AG08395 (cell line): Measurements from ENCODE around the gene RAPGEF1.
A peak's percentile ranks its signal among the peaks of the same experiment; 100 is the strongest.

Experiments used
- DNase-seq: peaks from one replicate; pipeline ENCODE4 v3.0.0; 2012; ENCODE audit warnings: mixed read lengths, low spot score

RAPGEF1 gene

DNA sequence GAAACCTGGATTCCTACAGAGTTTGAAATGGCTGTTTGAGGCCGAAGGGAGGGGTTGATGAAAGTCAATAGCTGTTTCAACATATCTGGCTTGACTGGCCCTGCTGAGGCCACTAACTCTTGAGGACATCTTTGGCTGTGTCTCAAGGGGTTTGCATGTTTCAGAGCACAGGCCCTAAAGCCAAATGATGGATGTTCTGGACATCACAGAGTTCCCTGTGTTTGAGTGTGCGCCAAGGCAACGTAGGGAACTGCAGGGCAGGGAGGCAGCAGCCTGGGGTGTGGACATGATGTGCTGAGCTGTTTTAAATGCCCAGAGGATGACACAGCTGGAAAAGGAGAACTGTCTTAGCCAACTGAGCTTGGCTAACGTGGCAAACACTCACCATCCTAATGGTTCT, 89.6 kb downstream of the RAPGEF1 start:
- peak; percentile 96 for DNase-seq

DNA sequence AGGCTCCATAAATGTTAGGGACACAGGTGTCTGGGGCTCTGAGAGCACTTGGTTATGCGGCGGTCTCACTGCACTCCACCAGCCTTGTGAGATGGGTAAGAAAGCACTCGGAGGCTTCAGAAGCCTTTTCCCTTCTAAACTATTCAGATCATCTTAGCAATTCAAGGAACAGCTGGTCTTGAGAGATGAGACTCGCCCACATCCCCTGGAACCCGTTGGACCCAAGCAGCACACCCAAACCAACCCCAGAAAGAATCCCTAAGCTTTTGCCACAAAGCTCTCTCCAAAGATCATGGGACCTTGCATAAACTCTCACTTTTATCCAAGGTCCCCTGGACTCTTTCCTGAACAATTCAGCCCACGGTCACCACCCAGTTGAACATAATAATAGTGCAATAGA, 90.2 kb downstream of the RAPGEF1 start:
- no peak for DNase-seq

GRCh38 chr9:131645078-131645776, 94.6 kb downstream of the RAPGEF1 start:
- DNase-seq: no peak

- no peak for DNase-seq
These were observed 97.3 kb downstream of the RAPGEF1 start for GRCh38 chr9:131642496-131643083.

DNA sequence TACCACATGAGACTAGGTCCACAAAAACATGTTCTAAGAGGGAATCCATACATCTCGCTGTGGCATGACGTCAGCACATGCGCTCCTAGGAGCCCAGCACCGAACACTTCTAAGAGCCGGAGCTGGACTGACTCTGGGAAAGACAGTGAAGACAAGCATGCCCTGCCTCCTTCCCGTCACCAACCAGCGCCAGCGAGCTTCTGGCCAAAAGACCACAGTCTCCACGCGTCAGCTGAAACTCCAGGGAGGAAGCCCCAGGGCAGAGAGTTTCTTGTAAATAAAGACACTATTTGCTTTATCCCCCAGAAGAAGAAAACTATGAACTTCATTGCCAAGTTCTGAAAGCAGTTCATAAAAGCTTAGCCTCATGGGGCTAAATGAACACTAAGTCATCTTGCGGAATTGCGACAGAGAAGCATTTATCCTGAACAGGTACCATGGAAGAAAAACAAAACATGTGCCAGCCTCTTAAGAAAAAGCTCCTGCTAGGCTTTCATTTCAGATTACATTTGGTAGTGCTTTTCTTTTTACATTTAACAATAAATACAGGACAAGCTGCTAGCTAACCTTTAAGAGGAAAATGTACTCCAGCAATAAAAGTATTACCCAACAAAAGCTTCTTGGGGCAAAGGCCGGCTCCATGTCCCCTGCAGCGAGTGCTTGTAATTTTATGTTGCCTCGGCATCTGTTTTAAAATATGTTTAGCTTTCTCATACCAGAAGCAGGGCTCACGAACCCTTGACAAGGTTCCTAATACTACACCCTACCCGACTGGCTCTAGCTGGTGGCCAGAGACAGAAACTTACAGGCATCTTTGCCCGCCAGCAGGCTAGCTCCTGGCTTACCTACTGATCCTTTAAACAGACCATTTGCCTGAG, 98.0 kb downstream of the RAPGEF1 start:
- no peak for DNase-seq

GRCh38 chr9:131640438-131641137, 99.3 kb downstream of the RAPGEF1 start:
- peak; percentile 60 for DNase-seq

GRCh38 chr9:131639769-131640437, 100.0 kb downstream of the RAPGEF1 start:
- DNase-seq: no peak

GRCh38 chr9:131636593-131636992, 103.3 kb downstream of the RAPGEF1 start:
- DNase-seq: no peak

GRCh38 chr9:131635892-131636291, 104.0 kb downstream of the RAPGEF1 start:
- DNase-seq: no peak

- peak; percentile 96 for DNase-seq
These were observed 104.6 kb downstream of the RAPGEF1 start for GRCh38 chr9:131635285-131635684.

- DNase-seq: no peak
These were observed 106.3 kb downstream of the RAPGEF1 start for GRCh38 chr9:131633491-131634031.

GRCh38 chr9:131631306-131631705, 108.6 kb downstream of the RAPGEF1 start:
- DNase-seq: no peak

- no peak for DNase-seq
These were observed 109.6 kb downstream of the RAPGEF1 start for GRCh38 chr9:131630205-131630831.

- DNase-seq: no peak
These were observed 110.1 kb downstream of the RAPGEF1 start for GRCh38 chr9:131629825-131630204.

- no peak for DNase-seq
These were observed 110.7 kb downstream of the RAPGEF1 start for GRCh38 chr9:131629226-131629500.

GRCh38 chr9:131628459-131629225, 111.2 kb downstream of the RAPGEF1 start:
- no peak for DNase-seq

DNA sequence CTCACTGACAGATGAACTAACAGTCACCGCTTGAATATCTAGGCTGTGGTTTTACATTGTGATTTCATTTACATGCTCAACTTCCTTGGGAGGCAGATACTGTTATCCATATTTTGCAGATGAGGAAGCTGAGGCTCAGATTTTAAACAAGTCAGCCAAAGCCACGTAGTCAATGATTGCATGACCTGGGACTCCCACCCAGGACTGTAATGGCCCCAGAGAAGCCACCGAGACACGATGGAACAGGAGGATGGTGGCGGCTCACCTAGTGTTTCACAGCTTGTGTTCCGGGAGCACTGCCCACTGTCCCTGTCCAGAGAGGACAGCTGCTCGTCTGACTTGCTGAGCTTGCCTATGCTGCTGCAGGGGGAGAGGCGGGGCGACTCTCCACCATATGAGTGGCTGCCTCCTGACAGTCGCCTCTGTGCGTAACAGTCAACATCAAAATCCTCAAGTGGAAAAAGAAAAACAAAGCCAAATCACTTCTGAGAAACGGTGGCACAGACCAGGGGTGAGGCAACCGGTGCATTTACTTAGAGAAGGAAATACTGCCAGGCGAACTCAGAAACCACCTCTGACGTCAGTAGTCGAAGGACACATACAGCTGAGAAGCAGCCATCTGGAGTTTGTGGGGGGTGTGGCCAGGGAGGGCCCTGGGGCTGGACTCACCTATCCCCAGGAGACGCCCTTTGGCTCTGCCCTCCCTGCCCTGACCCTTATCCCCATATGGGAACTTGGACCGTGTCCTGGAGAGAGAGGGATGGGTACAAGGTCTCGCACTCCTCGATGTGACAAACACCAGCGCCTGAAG, 112.0 kb downstream of the RAPGEF1 start:
- no peak for DNase-seq

DNA sequence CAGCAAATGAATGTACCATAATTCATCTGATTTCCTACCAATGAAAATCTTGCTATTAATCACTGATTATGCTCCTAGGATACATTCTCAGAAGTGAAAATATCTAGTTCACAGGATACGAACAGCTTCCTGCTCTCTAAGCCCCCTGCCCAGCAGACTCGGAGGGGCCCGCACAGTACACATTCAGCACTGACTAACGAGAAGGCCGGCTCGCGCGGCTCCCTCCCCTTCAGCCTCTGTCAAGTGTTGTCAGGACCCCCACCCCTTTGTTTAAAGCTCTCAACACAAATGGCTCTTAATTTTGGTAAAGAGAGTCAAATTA, 112.6 kb downstream of the RAPGEF1 start:
- DNase-seq: no peak

DNA sequence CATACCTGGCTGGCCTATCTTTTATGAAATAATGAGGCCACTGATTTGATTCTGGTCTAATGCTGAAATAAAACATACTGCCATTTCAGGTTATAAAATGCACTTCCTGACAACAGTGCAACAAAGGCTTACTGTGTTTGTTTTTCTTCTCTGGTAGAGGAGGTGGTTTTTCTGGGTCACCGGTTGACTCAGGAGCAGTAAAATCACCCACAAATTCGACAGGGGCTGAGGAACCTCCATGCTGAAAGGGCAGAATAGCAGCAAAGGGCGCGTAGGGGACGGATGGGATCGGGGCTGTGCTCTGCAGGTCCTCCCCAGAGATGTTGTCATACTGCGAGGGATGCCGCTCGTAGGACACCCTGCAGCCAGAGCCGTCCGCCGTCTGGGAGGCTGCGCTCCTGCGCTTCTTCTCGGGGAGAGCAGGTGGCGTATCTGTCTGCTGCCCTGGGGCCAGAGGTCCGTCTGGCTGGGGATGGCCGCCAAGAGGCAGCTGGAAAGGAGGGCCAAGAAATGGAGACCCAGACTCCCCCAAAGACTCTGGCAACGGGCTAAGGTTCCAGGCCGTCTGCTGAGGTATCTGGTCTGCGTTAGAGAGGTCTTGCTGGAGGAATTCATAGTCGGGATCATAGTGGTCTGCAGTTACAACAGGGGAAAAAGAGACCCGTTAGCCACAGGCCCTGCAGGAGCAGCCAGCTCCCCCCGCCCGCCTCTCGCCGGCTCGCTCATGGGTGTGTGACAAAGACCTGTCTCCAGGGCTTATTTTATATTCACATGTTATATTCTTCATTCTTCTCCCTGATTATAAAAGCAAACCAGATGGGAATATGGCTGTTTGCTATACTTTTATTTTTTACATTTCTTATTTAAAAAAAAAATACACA, 113.8 kb downstream of the RAPGEF1 start:
- no peak for DNase-seq
